Measurements from ENCODE around the gene PHLDA2. TPM values are rescaled to one million over a fixed set of nuclear protein-coding genes. Genes with fewer than 3 reads are reported as not detected.

Gene PHLDA2
- 6.3 TPM for polyA plus RNA-seq (2013, experiment 1 of 2)
- polyA plus RNA-seq (2013, experiment 2 of 2) = 6.8 TPM

GRCh38 chr11:2928605-2929530 lies at the start of gene PHLDA2:
PHLDA2 (minus strand) TSS chr11:2929420; CDS start chr11:2929364, 56 bp downstream.
- Histone ChIP-seq H3K9me3 (replicated peaks in 1 of 2; ENCODE audit: control insufficient read depth in 2 of 2, insufficient read depth in 1 of 2, low read depth in 1 of 2, low read length in 2 of 2) (peaks cover 11 to 15% of the 10 kb centered on the region in 2 donors), H3K9ac (ENCODE audit: low read depth, low read length, poor library complexity) (peak within 1 kb of the TSS; percentile 86), H3K27ac (replicated peaks; ENCODE audit: low read length) (no peak within 1 kb of the TSS), H3K4me3 (ENCODE audit: low read length in 2 of 2) (peak within 1 kb of the TSS; percentile 26 to 73), H3K23ac (ENCODE audit: low read depth, low read length, poor library complexity) (peak within 1 kb of the TSS; percentile 89), H3K36me3 (replicated peaks in 1 of 2; ENCODE audit: control insufficient read depth in 2 of 2, insufficient read depth in 2 of 2, low read length in 2 of 2) (no peaks in the 10 kb centered on the region), H2BK12ac (ENCODE audit: low read length) (peak within 1 kb of the TSS; percentile 41), H3K79me1 (ENCODE audit: low read depth, low read length) (no peaks in the 10 kb centered on the region), H4K8ac (ENCODE audit: low read depth, low read length) (no peak within 1 kb of the TSS), H2AK5ac (ENCODE audit: low read depth, low read length) (peak within 1 kb of the TSS; percentile 89), H2BK5ac (ENCODE audit: low read length) (peak within 1 kb of the TSS; percentile 24), H3K14ac (ENCODE audit: low read length) (peak within 1 kb of the TSS; percentile 97), H3K4me2 (ENCODE audit: insufficient read depth, low read length, poor library complexity, severe bottlenecking) (peak within 1 kb of the TSS; percentile 65), H3K4me1 (ENCODE audit: control insufficient read depth in 2 of 2, insufficient read depth in 1 of 2, low read depth in 1 of 2, low read length in 2 of 2) (peaks cover 6 to 7% of the 10 kb centered on the region in 2 donors), H3K4ac (ENCODE audit: low read length) (no peak within 1 kb of the TSS), H3K18ac (ENCODE audit: low read length) (peak within 1 kb of the TSS; percentile 97), H2BK15ac (ENCODE audit: low read length) (peak within 1 kb of the TSS; percentile 75), H3K27me3 (ENCODE audit: control insufficient read depth in 3 of 3, insufficient read depth in 3 of 3, low read depth in 1 of 3, low read length in 3 of 3) (peaks cover 29 to 66% (median 50%) of the 10 kb centered on the region in 3 experiments), H4K91ac (ENCODE audit: low read depth, low read length, poor library complexity) (no peak within 1 kb of the TSS), H2BK120ac (ENCODE audit: low read depth, low read length) (peak within 1 kb of the TSS; percentile 81), H2AFZ (ENCODE audit: low read length) (peak within 1 kb of the TSS; percentile 88)
- WGBS, 2 donors (ENCODE audit: extremely low coverage in 2 of 2, insufficient read length in 2 of 2, insufficient replicate concordance in 1 of 2) = no CpG with 5 or more reads among the region's 113 CpGs
- no peak for DNase-seq (ENCODE audit: low spot score)

GRCh38 chr11:2977113-2977512 lies 47.9 kb upstream of the PHLDA2 start:
- Histone ChIP-seq H2BK120ac (ENCODE audit: low read depth, low read length) (no peak overlapping the region), H3K18ac (ENCODE audit: low read length) (no peak overlapping the region), H3K27ac (replicated peaks; ENCODE audit: low read length) (no peak overlapping the region), H2AK5ac (ENCODE audit: low read depth, low read length) (no peak overlapping the region), H3K9ac (ENCODE audit: low read depth, low read length, poor library complexity) (no peak overlapping the region), H2AFZ (ENCODE audit: low read length) (no peak overlapping the region), H3K9me3 (replicated peaks in 1 of 2; ENCODE audit: control insufficient read depth in 2 of 2, insufficient read depth in 1 of 2, low read depth in 1 of 2, low read length in 2 of 2) (no peaks in the 10 kb centered on the region), H2BK15ac (ENCODE audit: low read length) (no peak overlapping the region), H3K4me3 (ENCODE audit: low read length in 2 of 2) (no peak overlapping the region), H4K91ac (ENCODE audit: low read depth, low read length, poor library complexity) (no peak overlapping the region), H2BK5ac (ENCODE audit: low read length) (no peak overlapping the region), H3K4me1 (ENCODE audit: control insufficient read depth in 2 of 2, insufficient read depth in 1 of 2, low read depth in 1 of 2, low read length in 2 of 2) (no peaks in the 10 kb centered on the region), H3K14ac (ENCODE audit: low read length) (no peak overlapping the region), H3K4ac (ENCODE audit: low read length) (no peak overlapping the region), H4K8ac (ENCODE audit: low read depth, low read length) (no peak overlapping the region), H3K36me3 (replicated peaks in 1 of 2; ENCODE audit: control insufficient read depth in 2 of 2, insufficient read depth in 2 of 2, low read length in 2 of 2) (peaks cover 30 to 97% of the 10 kb centered on the region in 2 donors), H2BK12ac (ENCODE audit: low read length) (no peak overlapping the region), H3K79me1 (ENCODE audit: low read depth, low read length) (no peaks in the 10 kb centered on the region), H3K27me3 (ENCODE audit: control insufficient read depth in 3 of 3, insufficient read depth in 3 of 3, low read depth in 1 of 3, low read length in 3 of 3) (no peaks in the 10 kb centered on the region), H3K23ac (ENCODE audit: low read depth, low read length, poor library complexity) (no peak overlapping the region), H3K4me2 (ENCODE audit: insufficient read depth, low read length, poor library complexity, severe bottlenecking) (no peak overlapping the region)
- no CpG with 5 or more reads among the region's 7 CpGs for WGBS, 2 donors (ENCODE audit: extremely low coverage in 2 of 2, insufficient read length in 2 of 2, insufficient replicate concordance in 1 of 2)
- DNase-seq (ENCODE audit: low spot score) = no peak

- no CpG with 5 or more reads among the region's 6 CpGs for WGBS, 2 donors (ENCODE audit: extremely low coverage in 2 of 2, insufficient read length in 2 of 2, insufficient replicate concordance in 1 of 2)
- Histone ChIP-seq H3K4me3 (ENCODE audit: low read length in 2 of 2) (no peak overlapping the region), H2BK120ac (ENCODE audit: low read depth, low read length) (no peak overlapping the region), H2BK12ac (ENCODE audit: low read length) (no peak overlapping the region), H4K91ac (ENCODE audit: low read depth, low read length, poor library complexity) (no peak overlapping the region), H3K4ac (ENCODE audit: low read length) (no peak overlapping the region), H4K8ac (ENCODE audit: low read depth, low read length) (no peak overlapping the region), H3K4me2 (ENCODE audit: insufficient read depth, low read length, poor library complexity, severe bottlenecking) (no peak overlapping the region), H3K27ac (replicated peaks; ENCODE audit: low read length) (no peak overlapping the region), H2BK15ac (ENCODE audit: low read length) (no peak overlapping the region), H2AFZ (ENCODE audit: low read length) (no peak overlapping the region), H3K23ac (ENCODE audit: low read depth, low read length, poor library complexity) (no peak overlapping the region), H3K27me3 (ENCODE audit: control insufficient read depth in 3 of 3, insufficient read depth in 3 of 3, low read depth in 1 of 3, low read length in 3 of 3) (no peaks in the 10 kb centered on the region), H2AK5ac (ENCODE audit: low read depth, low read length) (no peak overlapping the region), H3K36me3 (replicated peaks in 1 of 2; ENCODE audit: control insufficient read depth in 2 of 2, insufficient read depth in 2 of 2, low read length in 2 of 2) (peaks cover 34 to 98% of the 10 kb centered on the region in 2 donors), H3K18ac (ENCODE audit: low read length) (no peak overlapping the region), H3K79me1 (ENCODE audit: low read depth, low read length) (no peaks in the 10 kb centered on the region), H3K9ac (ENCODE audit: low read depth, low read length, poor library complexity) (no peak overlapping the region), H2BK5ac (ENCODE audit: low read length) (no peak overlapping the region), H3K14ac (ENCODE audit: low read length) (no peak overlapping the region), H3K4me1 (ENCODE audit: control insufficient read depth in 2 of 2, insufficient read depth in 1 of 2, low read depth in 1 of 2, low read length in 2 of 2) (no peaks in the 10 kb centered on the region), H3K9me3 (replicated peaks in 1 of 2; ENCODE audit: control insufficient read depth in 2 of 2, insufficient read depth in 1 of 2, low read depth in 1 of 2, low read length in 2 of 2) (no peaks in the 10 kb centered on the region)
- no peak for DNase-seq (ENCODE audit: low spot score)
Observed at GRCh38 chr11:2976294-2977063, 47.3 kb upstream of the PHLDA2 start.

- no peak overlapping the region for H3K18ac ChIP-seq (ENCODE audit: low read length)
- no peak overlapping the region for H2BK120ac ChIP-seq (ENCODE audit: low read depth, low read length)
- no peak overlapping the region for H3K23ac ChIP-seq (ENCODE audit: low read depth, low read length, poor library complexity)
- H2BK15ac ChIP-seq (ENCODE audit: low read length) = no peak overlapping the region
- no peaks in the 10 kb centered on the region for H3K27me3 ChIP-seq (ENCODE audit: control insufficient read depth in 3 of 3, insufficient read depth in 3 of 3, low read depth in 1 of 3, low read length in 3 of 3)
- no peak for DNase-seq (ENCODE audit: low spot score)
- H3K36me3 ChIP-seq (replicated peaks in 1 of 2; ENCODE audit: control insufficient read depth in 2 of 2, insufficient read depth in 2 of 2, low read length in 2 of 2) = peaks cover 39 to 100% of the 10 kb centered on the region in 2 donors
- H3K79me1 ChIP-seq (ENCODE audit: low read depth, low read length) = no peaks in the 10 kb centered on the region
- no peak overlapping the region for H2AK5ac ChIP-seq (ENCODE audit: low read depth, low read length)
- no peak overlapping the region for H4K8ac ChIP-seq (ENCODE audit: low read depth, low read length)
- H3K27ac ChIP-seq (replicated peaks; ENCODE audit: low read length) = no peak overlapping the region
- H4K91ac ChIP-seq (ENCODE audit: low read depth, low read length, poor library complexity) = no peak overlapping the region
- no peak overlapping the region for H3K14ac ChIP-seq (ENCODE audit: low read length)
- no peak overlapping the region for H2BK12ac ChIP-seq (ENCODE audit: low read length)
- H3K4me3 ChIP-seq (ENCODE audit: low read length in 2 of 2) = no peak overlapping the region
- WGBS, 2 donors (ENCODE audit: extremely low coverage in 2 of 2, insufficient read length in 2 of 2, insufficient replicate concordance in 1 of 2) = no CpG with 5 or more reads among the region's 4 CpGs
- H2BK5ac ChIP-seq (ENCODE audit: low read length) = no peak overlapping the region
- H3K4me2 ChIP-seq (ENCODE audit: insufficient read depth, low read length, poor library complexity, severe bottlenecking) = no peak overlapping the region
- no peaks in the 10 kb centered on the region for H3K4me1 ChIP-seq (ENCODE audit: control insufficient read depth in 2 of 2, insufficient read depth in 1 of 2, low read depth in 1 of 2, low read length in 2 of 2)
- H3K9ac ChIP-seq (ENCODE audit: low read depth, low read length, poor library complexity) = no peak overlapping the region
- no peak overlapping the region for H3K4ac ChIP-seq (ENCODE audit: low read length)
- H2AFZ ChIP-seq (ENCODE audit: low read length) = no peak overlapping the region
- H3K9me3 ChIP-seq (replicated peaks in 1 of 2; ENCODE audit: control insufficient read depth in 2 of 2, insufficient read depth in 1 of 2, low read depth in 1 of 2, low read length in 2 of 2) = no peaks in the 10 kb centered on the region
Observed at GRCh38 chr11:2975594-2975993, 46.4 kb upstream of the PHLDA2 start.
